ENCODE data around the gene DHX36. TPM values are rescaled to one million over a fixed set of nuclear protein-coding genes. Genes with fewer than 3 reads are reported as not detected.

DHX36 gene
- total and polyA plus RNA-seq, 2 of the 4 experiments (the other 2 are of a cell fraction): 27.1 to 30.2 TPM

DNA sequence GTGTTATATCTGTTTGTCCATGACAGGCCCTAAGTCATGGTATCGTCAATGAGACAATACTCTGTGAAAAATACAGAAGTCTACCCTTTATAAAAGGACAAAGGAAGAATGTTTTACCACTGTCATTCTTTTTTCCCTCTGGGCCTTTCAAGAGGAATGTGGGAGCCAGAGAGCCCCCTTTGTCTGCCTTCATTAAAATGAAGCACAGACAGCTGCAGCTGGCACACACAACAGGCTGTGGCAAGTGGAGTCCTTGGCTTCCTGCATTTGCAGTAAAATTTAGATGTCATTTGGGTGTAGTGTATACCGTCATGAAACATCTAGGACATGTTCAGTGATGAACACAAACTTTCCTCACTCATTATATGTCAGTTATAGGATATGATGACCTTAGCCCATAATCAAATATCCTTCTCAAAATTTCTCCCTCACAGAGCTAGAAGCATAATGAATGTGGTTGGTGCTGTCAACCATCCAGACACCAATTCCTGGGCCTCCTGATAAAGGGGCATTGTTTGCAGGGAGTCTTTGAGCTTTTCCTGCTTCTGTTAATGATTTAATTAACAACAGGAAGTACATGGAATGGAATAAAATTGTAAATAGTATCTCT is 76.4 kb downstream of the DHX36 start:
- H3K14ac ChIP-seq (replicated peaks; ENCODE audit: low read depth, low read length): no peak overlapping the region
- WGBS, 2 experiments (ENCODE audit: extremely low coverage in 2 of 2, insufficient read length in 1 of 2): no CpG with 5 or more reads among the region's 2 CpGs
- BruUV-seq (replicated peaks): no TSS peak
- dilution Hi-C loops (cut with HindIII; ENCODE audit: low sequenced_read_pairs, unreplicated experiment): no loop called here
- H3K27ac ChIP-seq (ENCODE audit: insufficient read depth, low read length): no peak overlapping the region
- ChIA-PET POLR2A (ENCODE audit: unreplicated experiment) (no interaction called here), CTCF (no interaction called here)
- no peak overlapping the region for H2AFZ ChIP-seq (replicated peaks; ENCODE audit: low read length, poor library complexity)
- no peak overlapping the region for H3K4me3 ChIP-seq (ENCODE audit: insufficient read depth, low read depth, low read length)
- H3K23ac ChIP-seq (ENCODE audit: low read depth, low read length): no peak overlapping the region
- H3K27me3 ChIP-seq (ENCODE audit: control insufficient read depth, insufficient read depth, low read length): no peaks in the 10 kb centered on the region
- H3K4me1 ChIP-seq (ENCODE audit: control insufficient read depth, insufficient read depth, low read length): peaks cover 1% of the 10 kb centered on the region; the same call in 1 of the 2 replicates
- H2BK15ac ChIP-seq (ENCODE audit: low read depth, low read length): no peak overlapping the region
- no peak overlapping the region for H2BK120ac ChIP-seq (ENCODE audit: low read depth, low read length)
- H2BK20ac ChIP-seq (ENCODE audit: low read depth, low read length): no peak overlapping the region
- no peak overlapping the region for H3K18ac ChIP-seq (ENCODE audit: low read depth, low read length)
- in situ Hi-C loops (cut with MboI; ENCODE audit: low sequenced_read_pairs): loop anchor here (25.0 kb wide), 1 partner anchor 1236 kb away; no protein-coding TSS in a partner anchor
- no peak overlapping the region for H3K56ac ChIP-seq (ENCODE audit: extremely low read depth, insufficient read depth, low read length)
- intact Hi-C loops (cut with micrococcal nuclease): no loop called here
- H3K36me3 ChIP-seq (ENCODE audit: control insufficient read depth, insufficient read depth, low read length): no peaks in the 10 kb centered on the region; the same call in 1 of the 2 replicates
- no peak for DNase-seq
- H4K20me1 ChIP-seq (ENCODE audit: insufficient read depth, low read length): no peaks in the 10 kb centered on the region
- no peak overlapping the region for H2AK9ac ChIP-seq (replicated peaks; ENCODE audit: low read depth, low read length, poor library complexity)
- H3K9me3 ChIP-seq (ENCODE audit: control insufficient read depth, insufficient read depth, low read length): no peaks in the 10 kb centered on the region
- no peak overlapping the region for H2BK5ac ChIP-seq (ENCODE audit: low read depth, low read length, poor library complexity, severe bottlenecking)
- no peak overlapping the region for H4K91ac ChIP-seq (ENCODE audit: insufficient read depth, low read depth, low read length)
- no peak overlapping the region for H4K5ac ChIP-seq (ENCODE audit: low read depth, low read length)
- H3K4me2 ChIP-seq (ENCODE audit: low read depth, low read length): no peak overlapping the region
- no peak overlapping the region for H2AK5ac ChIP-seq (ENCODE audit: low read depth, low read length)
- H3K79me1 ChIP-seq (ENCODE audit: low read depth in 1 of 2, low read length in 2 of 2): no peaks in the 10 kb centered on the region
- TF ChIP-seq RFX5 (IDR thresholded peaks at IDR 0.05; ENCODE audit: low read depth, low read length) (no peak), RCOR1 (IDR thresholded peaks at IDR 0.05; ENCODE audit: insufficient replicate concordance, low read length) (no peak), BHLHE40 (IDR thresholded peaks at IDR 0.05; ENCODE audit: low read depth, low read length) (no peak), NFE2L2 (IDR thresholded peaks at IDR 0.05; ENCODE audit: low read depth, low read length) (no peak), MAZ (IDR thresholded peaks at IDR 0.05; ENCODE audit: borderline replicate concordance, low read depth, low read length) (no peak), CEBPB (IDR thresholded peaks at IDR 0.05; ENCODE audit: low read depth, low read length) (no peak), FOS (IDR thresholded peaks at IDR 0.05; ENCODE audit: low read depth, low read length) (no peak), RAD21 (IDR thresholded peaks at IDR 0.05; ENCODE audit: low read length) (no peak), POLR2A (IDR thresholded peaks at IDR 0.05; ENCODE audit: low read depth, low read length) (no peak), SMC3 (IDR thresholded peaks at IDR 0.05; ENCODE audit: low read depth, low read length) (no peak)
- TF ChIP-seq, protein P1, sequence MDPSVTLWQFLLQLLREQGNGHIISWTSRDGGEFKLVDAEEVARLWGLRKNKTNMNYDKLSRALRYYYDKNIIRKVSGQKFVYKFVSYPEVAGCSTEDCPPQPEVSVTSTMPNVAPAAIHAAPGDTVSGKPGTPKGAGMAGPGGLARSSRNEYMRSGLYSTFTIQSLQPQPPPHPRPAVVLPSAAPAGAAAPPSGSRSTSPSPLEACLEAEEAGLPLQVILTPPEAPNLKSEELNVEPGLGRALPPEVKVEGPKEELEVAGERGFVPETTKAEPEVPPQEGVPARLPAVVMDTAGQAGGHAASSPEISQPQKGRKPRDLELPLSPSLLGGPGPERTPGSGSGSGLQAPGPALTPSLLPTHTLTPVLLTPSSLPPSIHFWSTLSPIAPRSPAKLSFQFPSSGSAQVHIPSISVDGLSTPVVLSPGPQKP (IDR thresholded peaks at IDR 0.05; ENCODE audit: borderline replicate concordance, low read depth, low read length): no peak
- TF ChIP-seq, protein P2, sequence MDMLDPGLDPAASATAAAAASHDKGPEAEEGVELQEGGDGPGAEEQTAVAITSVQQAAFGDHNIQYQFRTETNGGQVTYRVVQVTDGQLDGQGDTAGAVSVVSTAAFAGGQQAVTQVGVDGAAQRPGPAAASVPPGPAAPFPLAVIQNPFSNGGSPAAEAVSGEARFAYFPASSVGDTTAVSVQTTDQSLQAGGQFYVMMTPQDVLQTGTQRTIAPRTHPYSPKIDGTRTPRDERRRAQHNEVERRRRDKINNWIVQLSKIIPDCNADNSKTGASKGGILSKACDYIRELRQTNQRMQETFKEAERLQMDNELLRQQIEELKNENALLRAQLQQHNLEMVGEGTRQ (IDR thresholded peaks at IDR 0.05; ENCODE audit: low read depth, low read length): no peak
- no peak for ATAC-seq (ENCODE audit: low read depth)
- peaks cover 6% of the 10 kb centered on the region; the same call in 1 of the 2 replicates for H3K9me1 ChIP-seq (ENCODE audit: insufficient read depth, low read length)
- no peak overlapping the region for H4K8ac ChIP-seq (ENCODE audit: low read depth in 2 of 2, low read length in 2 of 2)
- H3K4ac ChIP-seq (ENCODE audit: low read depth, low read length): no peak overlapping the region
- no peak overlapping the region for H3K9ac ChIP-seq (ENCODE audit: low read depth, low read length)

Measured in IMR-90 (cell line).